Neural cell (in vitro differentiated cells): ENCODE results near the gene PHF2.

Experiments
- EP300 ChIP-seq: fragments of 450-650 bp; conservative IDR thresholded peaks from 2 replicates; pipeline ENCODE4 v1.6.1; 2014; ENCODE audit warnings: antibody characterized with exemption, mild to moderate bottlenecking, moderate library complexity; ENCODE audit not compliant: poor library complexity, severe bottlenecking
- EZH2 ChIP-seq: fragments of 200-600, 300-800 bp; shearing (Covaris generic), sonication (generic); IDR thresholded peaks from 2 replicates; pipeline ENCODE4 v1.6.1; 2014; ENCODE audit warnings: antibody characterized with exemption, low read length, borderline replicate concordance, mild to moderate bottlenecking; ENCODE audit not compliant: insufficient read depth, poor library complexity, severe bottlenecking
- MXI1 ChIP-seq: fragments of 450-650 bp; conservative IDR thresholded peaks from 2 replicates; pipeline ENCODE4 v1.6.1; 2014; ENCODE audit warnings: antibody characterized with exemption, mild to moderate bottlenecking; ENCODE audit not compliant: poor library complexity, severe bottlenecking
- POLR2AphosphoS5 ChIP-seq: IDR thresholded peaks from 2 replicates; pipeline ENCODE4 v1.6.1; 2012
- TF ChIP-seq, protein P1 (sequence below): fragments of 450-650 bp; IDR thresholded peaks from 2 replicates; pipeline ENCODE4 v1.5.1; 2014; ENCODE audit warnings: antibody characterized with exemption, mild to moderate bottlenecking, moderate library complexity; ENCODE audit not compliant: poor library complexity, severe bottlenecking
- TF ChIP-seq, protein P2 (sequence below): IDR thresholded peaks from 2 replicates; pipeline ENCODE4 v1.6.1; 2012; ENCODE audit warnings: borderline replicate concordance

DNA sequence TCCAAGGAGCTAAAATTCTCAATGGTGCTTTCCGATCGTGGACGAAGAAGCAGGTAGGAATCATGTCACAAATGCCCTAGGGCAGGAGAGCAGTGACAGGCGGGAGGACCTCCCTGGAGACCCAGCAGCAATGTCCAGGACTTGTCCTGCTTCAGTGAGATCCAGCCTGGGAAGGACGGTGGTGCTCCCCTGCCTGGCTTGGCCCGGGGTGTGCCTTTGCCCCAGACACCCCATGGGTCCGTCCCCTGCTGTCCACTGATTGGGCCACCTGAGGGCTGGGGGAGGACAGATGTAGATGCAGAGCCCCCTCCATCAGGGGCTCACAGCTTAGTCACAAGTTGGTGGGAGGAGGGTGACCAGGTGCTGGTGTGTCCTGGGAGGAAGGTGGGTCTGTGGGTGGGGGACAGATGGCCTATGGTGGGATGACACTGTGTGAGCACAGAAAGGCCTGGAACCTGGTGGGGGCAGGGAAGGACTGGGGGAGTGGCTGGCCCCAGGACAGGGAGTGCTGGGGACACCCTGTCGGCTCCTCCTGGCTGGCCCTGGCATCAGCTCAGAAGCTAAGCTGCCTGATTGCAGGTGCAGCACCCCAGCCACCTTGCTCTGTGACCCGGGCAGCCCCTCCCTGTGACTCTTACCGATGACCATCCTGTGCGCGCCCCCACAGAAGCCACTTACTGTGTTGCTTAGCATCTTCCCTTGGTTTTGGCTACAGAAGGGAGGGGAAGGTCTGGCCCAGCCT, 82.0 kb downstream of the PHF2 start:
- TF ChIP-seq, protein P1, sequence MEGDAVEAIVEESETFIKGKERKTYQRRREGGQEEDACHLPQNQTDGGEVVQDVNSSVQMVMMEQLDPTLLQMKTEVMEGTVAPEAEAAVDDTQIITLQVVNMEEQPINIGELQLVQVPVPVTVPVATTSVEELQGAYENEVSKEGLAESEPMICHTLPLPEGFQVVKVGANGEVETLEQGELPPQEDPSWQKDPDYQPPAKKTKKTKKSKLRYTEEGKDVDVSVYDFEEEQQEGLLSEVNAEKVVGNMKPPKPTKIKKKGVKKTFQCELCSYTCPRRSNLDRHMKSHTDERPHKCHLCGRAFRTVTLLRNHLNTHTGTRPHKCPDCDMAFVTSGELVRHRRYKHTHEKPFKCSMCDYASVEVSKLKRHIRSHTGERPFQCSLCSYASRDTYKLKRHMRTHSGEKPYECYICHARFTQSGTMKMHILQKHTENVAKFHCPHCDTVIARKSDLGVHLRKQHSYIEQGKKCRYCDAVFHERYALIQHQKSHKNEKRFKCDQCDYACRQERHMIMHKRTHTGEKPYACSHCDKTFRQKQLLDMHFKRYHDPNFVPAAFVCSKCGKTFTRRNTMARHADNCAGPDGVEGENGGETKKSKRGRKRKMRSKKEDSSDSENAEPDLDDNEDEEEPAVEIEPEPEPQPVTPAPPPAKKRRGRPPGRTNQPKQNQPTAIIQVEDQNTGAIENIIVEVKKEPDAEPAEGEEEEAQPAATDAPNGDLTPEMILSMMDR = no peak
- no peak for TF ChIP-seq EZH2
- TF ChIP-seq MXI1 = no peak
- TF ChIP-seq, protein P2, sequence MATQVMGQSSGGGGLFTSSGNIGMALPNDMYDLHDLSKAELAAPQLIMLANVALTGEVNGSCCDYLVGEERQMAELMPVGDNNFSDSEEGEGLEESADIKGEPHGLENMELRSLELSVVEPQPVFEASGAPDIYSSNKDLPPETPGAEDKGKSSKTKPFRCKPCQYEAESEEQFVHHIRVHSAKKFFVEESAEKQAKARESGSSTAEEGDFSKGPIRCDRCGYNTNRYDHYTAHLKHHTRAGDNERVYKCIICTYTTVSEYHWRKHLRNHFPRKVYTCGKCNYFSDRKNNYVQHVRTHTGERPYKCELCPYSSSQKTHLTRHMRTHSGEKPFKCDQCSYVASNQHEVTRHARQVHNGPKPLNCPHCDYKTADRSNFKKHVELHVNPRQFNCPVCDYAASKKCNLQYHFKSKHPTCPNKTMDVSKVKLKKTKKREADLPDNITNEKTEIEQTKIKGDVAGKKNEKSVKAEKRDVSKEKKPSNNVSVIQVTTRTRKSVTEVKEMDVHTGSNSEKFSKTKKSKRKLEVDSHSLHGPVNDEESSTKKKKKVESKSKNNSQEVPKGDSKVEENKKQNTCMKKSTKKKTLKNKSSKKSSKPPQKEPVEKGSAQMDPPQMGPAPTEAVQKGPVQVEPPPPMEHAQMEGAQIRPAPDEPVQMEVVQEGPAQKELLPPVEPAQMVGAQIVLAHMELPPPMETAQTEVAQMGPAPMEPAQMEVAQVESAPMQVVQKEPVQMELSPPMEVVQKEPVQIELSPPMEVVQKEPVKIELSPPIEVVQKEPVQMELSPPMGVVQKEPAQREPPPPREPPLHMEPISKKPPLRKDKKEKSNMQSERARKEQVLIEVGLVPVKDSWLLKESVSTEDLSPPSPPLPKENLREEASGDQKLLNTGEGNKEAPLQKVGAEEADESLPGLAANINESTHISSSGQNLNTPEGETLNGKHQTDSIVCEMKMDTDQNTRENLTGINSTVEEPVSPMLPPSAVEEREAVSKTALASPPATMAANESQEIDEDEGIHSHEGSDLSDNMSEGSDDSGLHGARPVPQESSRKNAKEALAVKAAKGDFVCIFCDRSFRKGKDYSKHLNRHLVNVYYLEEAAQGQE = no peak
- no peak for TF ChIP-seq EP300
- TF ChIP-seq POLR2AphosphoS5 = no peak
